ENCODE data around the gene MT1M.
"Not testable (repeated sequence)": the region's sequence is repeated elsewhere in the genome, so short reads cannot be mapped to it uniquely, and the experiment has no call there.

The MT1M gene

DNA sequence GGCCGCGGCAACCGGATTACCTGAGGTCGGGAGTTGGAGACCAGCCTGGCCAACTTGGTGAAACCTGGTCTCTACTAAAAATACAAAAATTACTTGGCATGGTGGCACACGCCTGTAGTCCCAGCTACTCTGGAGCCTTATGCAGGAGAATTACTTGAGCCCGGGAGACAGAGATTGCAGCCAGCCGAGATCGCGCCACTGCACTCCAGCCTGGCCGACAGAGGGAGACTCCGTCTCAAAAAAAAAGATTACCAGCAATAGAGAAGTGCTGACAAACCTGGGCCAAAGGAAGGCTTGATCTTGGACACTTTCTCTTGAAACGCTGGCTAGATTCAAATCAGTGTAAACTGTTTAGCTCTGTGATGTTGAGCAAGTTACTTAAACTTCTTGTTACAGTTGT is 41.5 kb downstream of the MT1M start:
- H3K27ac ChIP-seq (ENCODE audit: extremely low read depth, low read depth, low read length): no peak overlapping the region
- H3K9me3 ChIP-seq (ENCODE audit: control insufficient read depth, insufficient read depth, low read depth, low read length): no peaks in the 10 kb centered on the region
- no peaks in the 10 kb centered on the region for H3K4me1 ChIP-seq (ENCODE audit: control insufficient read depth, insufficient read depth, low read length)
- CTCF ChIA-PET: interaction anchor here (0.6 to 3.4 kb wide), 9 partner anchors 10 to 218 kb away, joined by 3 to 31 read pairs (median 4); no protein-coding TSS in a partner anchor
- no peak for TF ChIP-seq ZNF792 (tag by site-specific recombination; IDR thresholded peaks at IDR 0.05)
- TF ChIP-seq ZNF530 (tag by site-specific recombination; IDR thresholded peaks at IDR 0.05; ENCODE audit: low read depth): no peak
- TF ChIP-seq ZNF830 (tag by site-specific recombination; IDR thresholded peaks at IDR 0.05; ENCODE audit: low read depth): no peak
- TF ChIP-seq ZNF624 (tag by site-specific recombination; IDR thresholded peaks at IDR 0.05): no peak
- TF ChIP-seq KLF8 (tag by site-specific recombination; IDR thresholded peaks at IDR 0.05): no peak
- TF ChIP-seq ZNF785 (tag by site-specific recombination; IDR thresholded peaks at IDR 0.05): no peak
- TF ChIP-seq ZNF202 (tag by site-specific recombination; IDR thresholded peaks at IDR 0.05; ENCODE audit: borderline replicate concordance): no peak
- H3K4me3 ChIP-seq (ENCODE audit: low read depth, low read length): no peak overlapping the region
- no peaks in the 10 kb centered on the region for H3K36me3 ChIP-seq (ENCODE audit: control insufficient read depth in 2 of 2, insufficient read depth in 1 of 2, low read length in 2 of 2)
- POLR2A ChIA-PET: no interaction called here

DNA sequence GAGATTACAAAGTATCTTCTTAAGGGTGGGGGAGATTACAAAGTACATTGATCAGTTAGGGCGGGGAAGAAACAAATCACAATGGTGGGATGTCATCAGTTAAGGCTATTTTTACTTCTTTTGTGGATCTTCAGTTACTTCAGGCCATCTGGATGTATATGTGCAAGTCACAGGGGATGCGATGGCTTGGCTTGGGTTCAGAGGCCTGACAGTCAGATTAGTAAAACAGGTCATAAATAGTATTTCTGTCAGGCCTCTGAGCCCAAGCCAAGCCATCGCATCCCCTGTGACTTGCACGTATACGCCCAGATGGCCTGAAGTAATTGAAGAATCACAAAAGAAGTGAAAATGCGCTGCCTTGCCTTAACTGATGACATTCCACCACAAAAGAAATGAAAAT is 42.1 kb downstream of the MT1M start:
- CTCF ChIA-PET: interaction anchor here (0.7 to 3.4 kb wide), 5 partner anchors 10 to 98 kb away, joined by 3 to 31 read pairs (median 5); no protein-coding TSS in a partner anchor
- H3K36me3 ChIP-seq (ENCODE audit: control insufficient read depth in 2 of 2, insufficient read depth in 1 of 2, low read length in 2 of 2); H3K27ac ChIP-seq (ENCODE audit: extremely low read depth, low read depth, low read length); H3K9me3 ChIP-seq (ENCODE audit: control insufficient read depth, insufficient read depth, low read depth, low read length); H3K4me3 ChIP-seq (ENCODE audit: low read depth, low read length); H3K4me1 ChIP-seq (ENCODE audit: control insufficient read depth, insufficient read depth, low read length); POLR2A ChIA-PET: not testable (repeated sequence)

GRCh38 chr16:56675685-56676210 is 43.3 kb downstream of the MT1M start:
- H3K36me3 ChIP-seq (ENCODE audit: control insufficient read depth in 2 of 2, insufficient read depth in 1 of 2, low read length in 2 of 2): no peaks in the 10 kb centered on the region
- ChIA-PET POLR2A (interaction anchor here (1.1 kb wide), 1 partner anchor 62 kb away, joined by 3 read pairs; no protein-coding TSS in a partner anchor), CTCF (interaction anchor here (0.6 to 1.1 kb wide), 3 partner anchors 26 to 75 kb away, joined by 3 to 4 read pairs (median 3); no protein-coding TSS in a partner anchor)
- no peaks in the 10 kb centered on the region for H3K9me3 ChIP-seq (ENCODE audit: control insufficient read depth, insufficient read depth, low read depth, low read length)
- H3K27ac ChIP-seq (ENCODE audit: extremely low read depth, low read depth, low read length): no peak overlapping the region
- no peaks in the 10 kb centered on the region for H3K4me1 ChIP-seq (ENCODE audit: control insufficient read depth, insufficient read depth, low read length)
- no peak overlapping the region for H3K4me3 ChIP-seq (ENCODE audit: low read depth, low read length)
- TF ChIP-seq ZNF302 (tag by site-specific recombination; IDR thresholded peaks at IDR 0.05; ENCODE audit: low read depth) (no peak), GFI1B (tag by site-specific recombination; IDR thresholded peaks at IDR 0.05) (no peak), PRDM2 (tag by site-specific recombination; IDR thresholded peaks at IDR 0.05; ENCODE audit: borderline replicate concordance) (no peak), ZNF274 (IDR thresholded peaks at IDR 0.05; ENCODE audit: low read length) (no peak), ZNF274 (tag by site-specific recombination; IDR thresholded peaks at IDR 0.05; ENCODE audit: borderline replicate concordance) (no peak), HOXA7 (CRISPR knock-in tag; IDR thresholded peaks at IDR 0.05; ENCODE audit: borderline replicate concordance) (no peak), ZNF146 (tag by site-specific recombination; IDR thresholded peaks at IDR 0.05) (no peak), YY1 (tag by site-specific recombination; IDR thresholded peaks at IDR 0.05) (no peak), ZNF416 (tag by site-specific recombination; IDR thresholded peaks at IDR 0.05) (no peak), ZBTB48 (tag by site-specific recombination; IDR thresholded peaks at IDR 0.05) (no peak), ZNF626 (tag by site-specific recombination; IDR thresholded peaks at IDR 0.05) (no peak), ZFP37 (tag by site-specific recombination; IDR thresholded peaks at IDR 0.05) (no peak)
- TF ChIP-seq, protein P1, sequence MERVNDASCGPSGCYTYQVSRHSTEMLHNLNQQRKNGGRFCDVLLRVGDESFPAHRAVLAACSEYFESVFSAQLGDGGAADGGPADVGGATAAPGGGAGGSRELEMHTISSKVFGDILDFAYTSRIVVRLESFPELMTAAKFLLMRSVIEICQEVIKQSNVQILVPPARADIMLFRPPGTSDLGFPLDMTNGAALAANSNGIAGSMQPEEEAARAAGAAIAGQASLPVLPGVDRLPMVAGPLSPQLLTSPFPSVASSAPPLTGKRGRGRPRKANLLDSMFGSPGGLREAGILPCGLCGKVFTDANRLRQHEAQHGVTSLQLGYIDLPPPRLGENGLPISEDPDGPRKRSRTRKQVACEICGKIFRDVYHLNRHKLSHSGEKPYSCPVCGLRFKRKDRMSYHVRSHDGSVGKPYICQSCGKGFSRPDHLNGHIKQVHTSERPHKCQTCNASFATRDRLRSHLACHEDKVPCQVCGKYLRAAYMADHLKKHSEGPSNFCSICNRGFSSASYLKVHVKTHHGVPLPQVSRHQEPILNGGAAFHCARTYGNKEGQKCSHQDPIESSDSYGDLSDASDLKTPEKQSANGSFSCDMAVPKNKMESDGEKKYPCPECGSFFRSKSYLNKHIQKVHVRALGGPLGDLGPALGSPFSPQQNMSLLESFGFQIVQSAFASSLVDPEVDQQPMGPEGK (tag by site-specific recombination; IDR thresholded peaks at IDR 0.05): no peak
- TF ChIP-seq, protein P2, sequence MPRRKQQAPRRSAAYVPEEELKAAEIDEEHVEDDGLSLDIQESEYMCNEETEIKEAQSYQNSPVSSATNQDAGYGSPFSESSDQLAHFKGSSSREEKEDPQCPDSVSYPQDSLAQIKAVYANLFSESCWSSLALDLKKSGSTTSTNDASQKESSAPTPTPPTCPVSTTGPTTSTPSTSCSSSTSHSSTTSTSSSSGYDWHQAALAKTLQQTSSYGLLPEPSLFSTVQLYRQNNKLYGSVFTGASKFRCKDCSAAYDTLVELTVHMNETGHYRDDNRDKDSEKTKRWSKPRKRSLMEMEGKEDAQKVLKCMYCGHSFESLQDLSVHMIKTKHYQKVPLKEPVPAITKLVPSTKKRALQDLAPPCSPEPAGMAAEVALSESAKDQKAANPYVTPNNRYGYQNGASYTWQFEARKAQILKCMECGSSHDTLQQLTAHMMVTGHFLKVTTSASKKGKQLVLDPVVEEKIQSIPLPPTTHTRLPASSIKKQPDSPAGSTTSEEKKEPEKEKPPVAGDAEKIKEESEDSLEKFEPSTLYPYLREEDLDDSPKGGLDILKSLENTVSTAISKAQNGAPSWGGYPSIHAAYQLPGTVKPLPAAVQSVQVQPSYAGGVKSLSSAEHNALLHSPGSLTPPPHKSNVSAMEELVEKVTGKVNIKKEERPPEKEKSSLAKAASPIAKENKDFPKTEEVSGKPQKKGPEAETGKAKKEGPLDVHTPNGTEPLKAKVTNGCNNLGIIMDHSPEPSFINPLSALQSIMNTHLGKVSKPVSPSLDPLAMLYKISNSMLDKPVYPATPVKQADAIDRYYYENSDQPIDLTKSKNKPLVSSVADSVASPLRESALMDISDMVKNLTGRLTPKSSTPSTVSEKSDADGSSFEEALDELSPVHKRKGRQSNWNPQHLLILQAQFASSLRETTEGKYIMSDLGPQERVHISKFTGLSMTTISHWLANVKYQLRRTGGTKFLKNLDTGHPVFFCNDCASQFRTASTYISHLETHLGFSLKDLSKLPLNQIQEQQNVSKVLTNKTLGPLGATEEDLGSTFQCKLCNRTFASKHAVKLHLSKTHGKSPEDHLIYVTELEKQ (tag by site-specific recombination; IDR thresholded peaks at IDR 0.05; ENCODE audit: borderline replicate concordance): no peak
